GM19025 (cell line): Measurements from ENCODE around the gene BTRC.
"Not testable (repeated sequence)": the region's sequence is repeated elsewhere in the genome, so short reads cannot be mapped to it uniquely, and the experiment has no call there.

Experiments
- ATAC-seq: cut with Tn5 transposase; IDR thresholded peaks from one replicate; pipeline ENCODE4 v1.9.1; 2021; ENCODE audit warnings: mild to moderate bottlenecking, low read depth, moderate library complexity; ENCODE audit not compliant: unreplicated experiment

BTRC gene

GRCh38 chr10:101576211-101576863 is 222.4 kb downstream of the BTRC start:
- ATAC-seq, result no peak

- no peak for ATAC-seq
Observed at GRCh38 chr10:101577121-101577871, 223.3 kb downstream of the BTRC start.

- no peak for ATAC-seq
Observed at GRCh38 chr10:101578192-101578591, 224.2 kb downstream of the BTRC start.

- no peak for ATAC-seq
Observed at GRCh38 chr10:101578803-101579515, 225.0 kb downstream of the BTRC start.

GRCh38 chr10:101579516-101579870 is 225.5 kb downstream of the BTRC start:
- ATAC-seq, result no peak

GRCh38 chr10:101580486-101581399 is 226.8 kb downstream of the BTRC start:
- no peak for ATAC-seq

- no peak for ATAC-seq
Observed at GRCh38 chr10:101585841-101586240, 231.9 kb downstream of the BTRC start.

GRCh38 chr10:101587725-101588653 is 234.0 kb downstream of the BTRC start, which contains the start of the genes DPCD and POLL:
DPCD (plus strand) TSS chr10:101588321; CDS start chr10:101588337, 16 bp downstream.
POLL (minus strand) TSS chr10:101588257; CDS start chr10:101587360, 897 bp downstream.
- peak; percentile 98 for ATAC-seq

- no peak for ATAC-seq
Observed at GRCh38 chr10:101588879-101589278, 234.9 kb downstream of the BTRC start.

GRCh38 chr10:101593331-101593730 is 239.4 kb downstream of the BTRC start:
- not testable (repeated sequence) for ATAC-seq

- ATAC-seq, result no peak
Observed at GRCh38 chr10:101595591-101596433, 241.8 kb downstream of the BTRC start.

GRCh38 chr10:101597091-101597900 is 243.3 kb downstream of the BTRC start:
- ATAC-seq, result no peak

- no peak for ATAC-seq
Observed at GRCh38 chr10:101601541-101601940, 247.6 kb downstream of the BTRC start.

GRCh38 chr10:101602761-101603398 is 248.9 kb downstream of the BTRC start:
- ATAC-seq, result no peak
